ENCODE results near the gene ADARB2.

DNA sequence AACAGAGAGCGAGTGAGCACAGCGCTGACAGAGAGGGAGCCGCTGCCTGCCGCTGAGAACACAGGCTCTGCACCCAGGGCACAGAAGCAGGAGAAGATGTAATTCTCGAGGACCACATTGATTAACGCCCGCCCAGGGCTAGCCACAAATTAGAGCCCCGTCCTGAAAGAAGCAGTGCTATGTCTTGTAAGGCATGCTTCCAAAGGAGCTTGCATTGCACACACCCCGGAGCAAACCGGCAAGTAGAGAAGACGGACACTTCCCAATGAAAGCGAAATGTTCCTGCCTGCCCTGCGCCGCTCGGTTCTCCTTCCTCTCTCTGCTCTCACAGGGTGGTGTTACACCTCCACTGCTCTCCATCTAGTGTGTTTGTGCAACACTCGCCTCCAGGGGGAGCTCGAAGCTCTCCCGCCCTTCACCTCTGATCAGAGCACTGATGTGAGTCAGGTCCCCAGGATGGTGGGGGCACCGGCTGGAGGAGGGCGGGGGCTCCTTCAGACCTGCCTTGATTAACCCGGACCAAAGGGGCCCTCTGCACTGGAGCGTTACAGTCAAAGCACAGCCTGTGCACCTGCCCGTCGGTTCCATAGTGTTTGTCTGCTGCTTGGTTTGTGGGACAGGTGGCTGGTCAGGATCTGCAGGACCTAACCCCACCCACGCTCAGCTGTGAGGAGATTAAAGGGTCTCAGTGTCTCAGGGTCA lies 316.5 kb downstream of the ADARB2 start:
- TF ChIP-seq, protein P1, sequence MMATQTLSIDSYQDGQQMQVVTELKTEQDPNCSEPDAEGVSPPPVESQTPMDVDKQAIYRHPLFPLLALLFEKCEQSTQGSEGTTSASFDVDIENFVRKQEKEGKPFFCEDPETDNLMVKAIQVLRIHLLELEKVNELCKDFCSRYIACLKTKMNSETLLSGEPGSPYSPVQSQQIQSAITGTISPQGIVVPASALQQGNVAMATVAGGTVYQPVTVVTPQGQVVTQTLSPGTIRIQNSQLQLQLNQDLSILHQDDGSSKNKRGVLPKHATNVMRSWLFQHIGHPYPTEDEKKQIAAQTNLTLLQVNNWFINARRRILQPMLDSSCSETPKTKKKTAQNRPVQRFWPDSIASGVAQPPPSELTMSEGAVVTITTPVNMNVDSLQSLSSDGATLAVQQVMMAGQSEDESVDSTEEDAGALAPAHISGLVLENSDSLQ (IDR thresholded peaks at IDR 0.05): no peak
- no peak for TF ChIP-seq TARDBP (IDR thresholded peaks at IDR 0.05)
- no peak for TF ChIP-seq ARNT (IDR thresholded peaks at IDR 0.05)

All from HEK293T (cell line).